IMR-90 (cell line): ENCODE measurements around the gene FBXO15. TPM values are rescaled to one million over a fixed set of nuclear protein-coding genes. Genes with fewer than 3 reads are reported as not detected.

ENCODE experiments used
- ATAC-seq: fragments of 200-7000 bp; cut with Tn5 transposase; 2 replicates; pipeline ENCODE4 v1.9.1; 2020; ENCODE audit warnings: low read depth, mild to moderate bottlenecking, moderate library complexity
- Bru-seq: library from RNA; stranded (reverse); fragments of 400-500 nt; gene quantifications from one replicate; lab custom pipeline; 2021; lab: Mats Ljungman, UMichigan
- BruChase-seq, 2 experiments: library from RNA; stranded (reverse); fragments of 400-500 nt; gene quantifications; one replicate each; lab custom pipeline; 2021; lab: Mats Ljungman, UMichigan
- BruUV-seq: library from RNA; stranded (reverse); fragments of 400-500 nt; replicated peaks from 2 replicates; lab custom pipeline; 2021; lab: Mats Ljungman, UMichigan
- CTCF ChIA-PET: fragments of 300-600 bp; formaldehyde crosslinking; extraction: SDS; loops from one replicate; lab custom pipeline; 2021; ENCODE audit warnings: antibody characterized with exemption; lab: Yijun Ruan, JAX
- POLR2A ChIA-PET: fragments of 300-600 bp; sonication (Branson Sonifier 250); formaldehyde crosslinking; loops from one replicate; lab custom pipeline; 2022; ENCODE audit warnings: antibody characterized with exemption; ENCODE audit not compliant: unreplicated experiment; lab: Charles Lee
- DNase-seq: peaks from one replicate; pipeline ENCODE4 v3.0.0; 2013
- H2AFZ ChIP-seq: replicated peaks from 2 replicates; pipeline ENCODE3; 2013; ENCODE audit warnings: low read length, mild to moderate bottlenecking; ENCODE audit not compliant: poor library complexity
- H2AK5ac ChIP-seq: 2 replicates; pipeline ENCODE4 v1.6.1; 2013; ENCODE audit warnings: low read depth, low read length, inconsistent platforms
- H2AK9ac ChIP-seq: replicated peaks from 2 replicates; pipeline ENCODE3; 2013; ENCODE audit warnings: mild to moderate bottlenecking, low read depth, low read length, moderate library complexity; ENCODE audit not compliant: poor library complexity
- H2BK120ac ChIP-seq: 2 replicates; pipeline ENCODE4 v1.6.1; 2013; ENCODE audit warnings: low read depth, low read length, inconsistent platforms
- H2BK15ac ChIP-seq: 3 replicates; pipeline ENCODE4 v1.6.1; 2013; ENCODE audit warnings: low read depth, low read length, inconsistent platforms
- H2BK20ac ChIP-seq: 2 replicates; pipeline ENCODE4 v1.6.1; 2013; ENCODE audit warnings: low read depth, mild to moderate bottlenecking, inconsistent platforms, low read length, moderate library complexity
- H2BK5ac ChIP-seq: 2 replicates; pipeline ENCODE4 v1.6.1; 2013; ENCODE audit warnings: mild to moderate bottlenecking, low read depth, low read length, inconsistent platforms; ENCODE audit not compliant: poor library complexity, severe bottlenecking
- H3K14ac ChIP-seq: replicated peaks from 2 replicates; pipeline ENCODE4 v1.6.1; 2013; ENCODE audit warnings: low read depth, low read length, inconsistent platforms
- H3K18ac ChIP-seq: 2 replicates; pipeline ENCODE4 v1.6.1; 2013; ENCODE audit warnings: low read depth, low read length, control low read depth
- H3K23ac ChIP-seq: 2 replicates; pipeline ENCODE4 v1.6.1; 2013; ENCODE audit warnings: low read depth, low read length, inconsistent platforms
- H3K27ac ChIP-seq: 2 replicates; pipeline ENCODE4 v1.5.1; 2013; ENCODE audit warnings: mild to moderate bottlenecking, control low read depth, low read length; ENCODE audit not compliant: insufficient read depth
- H3K27me3 ChIP-seq: 2 replicates; pipeline ENCODE4 v1.6.1; 2013; ENCODE audit warnings: low read length; ENCODE audit not compliant: control insufficient read depth, insufficient read depth
- H3K36me3 ChIP-seq: 2 replicates; pipeline ENCODE4 v1.6.1; 2013; ENCODE audit warnings: low read length, mixed read lengths; ENCODE audit not compliant: control insufficient read depth, insufficient read depth
- H3K4ac ChIP-seq: 2 replicates; pipeline ENCODE4 v1.6.1; 2013; ENCODE audit warnings: low read depth, low read length, inconsistent platforms
- H3K4me1 ChIP-seq: 2 replicates; pipeline ENCODE4 v1.6.1; 2013; ENCODE audit warnings: low read length, mixed read lengths; ENCODE audit not compliant: control insufficient read depth, insufficient read depth
- H3K4me2 ChIP-seq: 2 replicates; pipeline ENCODE4 v1.6.1; 2013; ENCODE audit warnings: low read depth, mild to moderate bottlenecking, control low read depth, low read length, moderate library complexity
- H3K4me3 ChIP-seq: 2 replicates; pipeline ENCODE4 v1.5.1; 2013; ENCODE audit warnings: low read depth, mild to moderate bottlenecking, control low read depth, low read length, moderate library complexity; ENCODE audit not compliant: insufficient read depth
- H3K56ac ChIP-seq: 2 replicates; pipeline ENCODE4 v1.6.1; 2013; ENCODE audit warnings: low read length, inconsistent platforms; ENCODE audit not compliant: insufficient read depth; ENCODE audit errors: extremely low read depth
- H3K79me1 ChIP-seq, 2 experiments: 2 replicates each; pipeline ENCODE4 v1.6.1; 2013; ENCODE audit warnings: low read length in 2 of 2, inconsistent platforms in 1 of 2, low read depth in 1 of 2
- H3K9ac ChIP-seq: 2 replicates; pipeline ENCODE4 v1.6.1; 2013; ENCODE audit warnings: low read depth, low read length, control low read depth
- H3K9me1 ChIP-seq: 2 replicates; pipeline ENCODE4 v1.6.1; 2013; ENCODE audit warnings: low read length, inconsistent platforms; ENCODE audit not compliant: insufficient read depth
- H3K9me3 ChIP-seq: 2 replicates; pipeline ENCODE4 v1.6.1; 2013; ENCODE audit warnings: low read length; ENCODE audit not compliant: control insufficient read depth, insufficient read depth
- H4K20me1 ChIP-seq: 2 replicates; pipeline ENCODE4 v1.6.1; 2013; ENCODE audit warnings: low read length, inconsistent platforms; ENCODE audit not compliant: insufficient read depth
- H4K5ac ChIP-seq: 2 replicates; pipeline ENCODE4 v1.6.1; 2013; ENCODE audit warnings: mild to moderate bottlenecking, low read depth, low read length, control low read depth
- H4K8ac ChIP-seq, 2 experiments: 2 replicates each; pipeline ENCODE4 v1.6.1; 2013; ENCODE audit warnings: low read depth in 2 of 2, low read length in 2 of 2, control low read depth in 1 of 2, inconsistent platforms in 1 of 2
- H4K91ac ChIP-seq: 2 replicates; pipeline ENCODE4 v1.6.1; 2013; ENCODE audit warnings: low read depth, low read length, inconsistent platforms; ENCODE audit not compliant: insufficient read depth
- BHLHE40 ChIP-seq: fragments of 150-350 bp; IDR thresholded peaks from 2 replicates; pipeline ENCODE4 v1.6.1; 2016; ENCODE audit warnings: mild to moderate bottlenecking, low read depth, low read length
- CEBPB ChIP-seq: IDR thresholded peaks from 2 replicates; pipeline ENCODE4 v1.6.1; 2012; ENCODE audit warnings: low read depth, low read length, improper control_type of control experiment
- CHD1 ChIP-seq: IDR thresholded peaks from 2 replicates; pipeline ENCODE4 v1.6.1; 2012; ENCODE audit warnings: low read depth, low read length, improper control_type of control experiment
- MAFK ChIP-seq: IDR thresholded peaks from 2 replicates; pipeline ENCODE4 v1.6.1; 2012; ENCODE audit warnings: low read depth, low read length, improper control_type of control experiment
- MAZ ChIP-seq: IDR thresholded peaks from 2 replicates; pipeline ENCODE4 v1.6.1; 2012; ENCODE audit warnings: low read depth, mild to moderate bottlenecking, low read length, improper control_type of control experiment, moderate library complexity, borderline replicate concordance
- MXI1 ChIP-seq: IDR thresholded peaks from 2 replicates; pipeline ENCODE4 v1.6.1; 2012; ENCODE audit warnings: low read depth, mild to moderate bottlenecking, low read length, moderate library complexity, borderline replicate concordance
- NFE2L2 ChIP-seq: fragments of 150-350 bp; IDR thresholded peaks from 2 replicates; pipeline ENCODE4 v1.6.1; 2016; ENCODE audit warnings: low read depth, mild to moderate bottlenecking, low read length
- POLR2A ChIP-seq: IDR thresholded peaks from 2 replicates; pipeline ENCODE4 v1.6.1; 2012; ENCODE audit warnings: mild to moderate bottlenecking, low read depth, low read length
- RAD21 ChIP-seq: IDR thresholded peaks from 2 replicates; pipeline ENCODE4 v1.6.1; 2012; ENCODE audit warnings: low read length, improper control_type of control experiment
- RCOR1 ChIP-seq: IDR thresholded peaks from 2 replicates; pipeline ENCODE4 v1.6.1; 2012; ENCODE audit warnings: mild to moderate bottlenecking, low read length, improper control_type of control experiment; ENCODE audit not compliant: insufficient replicate concordance
- RFX5 ChIP-seq: IDR thresholded peaks from 2 replicates; pipeline ENCODE4 v1.8.0; 2012; ENCODE audit warnings: low read depth, mild to moderate bottlenecking, low read length, moderate library complexity
- WGBS, 2 experiments: methylation state at CpG; one replicate each; pipeline versions ENCODE4 v1.1.5 to v1.1.7; 2013; ENCODE audit warnings: missing lambda C conversion rate in 2 of 2; ENCODE audit not compliant: insufficient read length in 1 of 2; ENCODE audit errors: extremely low coverage in 2 of 2; 5-methylcytosine and 5-hydroxymethylcytosine counted together
- dilution Hi-C: fragments of 300-500 bp; cut with HindIII; formaldehyde crosslinking; loops from one replicate; pipeline ENCODE4 v1.14.3; 2018; ENCODE audit warnings: low sequenced_read_pairs; ENCODE audit not compliant: unreplicated experiment
- in situ Hi-C: fragments of 300-500 bp; cut with MboI; formaldehyde crosslinking; loops from 3 replicates; pipeline ENCODE4 v1.14.3; 2019; ENCODE audit warnings: low sequenced_read_pairs, inconsistent platforms, mixed read lengths
- intact Hi-C: fragments of 100-400 bp; cut with micrococcal nuclease; formaldehyde crosslinking; loops from 2 replicates; pipeline ENCODE4 v1.10.0; 2022
- long read RNA-seq: library from polyadenylated mRNA; unstranded; transcript quantifications from one replicate; pipeline ENCODE4 v2.0.0, GENCODE V29; 2021; ENCODE audit not compliant: unreplicated experiment
- polyA plus RNA-seq, 3 experiments: library from polyadenylated mRNA; depleted of rRNA; stranded (reverse); fragments of >200 nt; gene quantifications; 2 replicates each; pipeline ENCODE4 v1.2.3, GENCODE V29; 2012; ENCODE audit warnings: low replicate concordance in 1 of 3
- total RNA-seq: library from RNA; depleted of rRNA; stranded (reverse); fragments of >200 nt; gene quantifications from 2 replicates; pipeline ENCODE4 v1.2.3, GENCODE V29; 2012; rRNA removed
- TF ChIP-seq, protein P1 (sequence below): conservative IDR thresholded peaks from 2 replicates; pipeline ENCODE4 v1.5.1; 2012; ENCODE audit warnings: mild to moderate bottlenecking, low read depth, low read length, improper control_type of control experiment
- TF ChIP-seq, protein P2 (sequence below): fragments of 150-350 bp; IDR thresholded peaks from 2 replicates; pipeline ENCODE4 v1.6.1; 2016; ENCODE audit warnings: low read depth, mild to moderate bottlenecking, low read length, moderate library complexity, borderline replicate concordance

Gene FBXO15
- total RNA-seq (0.90 and 1.1 TPM in 2 replicates), polyA plus RNA-seq (2012; rRNA removed) (1.5 and 2.0 TPM in 2 replicates), Bru-seq, nascent RNA (percentile 33 among the genes with signal in this experiment), BruChase-seq, experiment 1, labeled RNA remaining after a 6-hour chase (percentile 37 among the genes with signal in this experiment), BruChase-seq, experiment 2, labeled RNA remaining after a 2-hour chase (percentile 41 among the genes with signal in this experiment)
- 0.51 and 0.62 TPM in 2 replicates for polyA plus RNA-seq (2012; cell fraction: cytosol; rRNA removed)
- 0.67 and 6.4 TPM in 2 replicates for polyA plus RNA-seq (2012; cell fraction: nucleus; rRNA removed; ENCODE audit: low replicate concordance)
- long read RNA-seq, partial matches to known transcripts = 0 of 3 reads
- long read RNA-seq, other reads (novel, unspliced or antisense) = 1 of 3 reads

DNA sequence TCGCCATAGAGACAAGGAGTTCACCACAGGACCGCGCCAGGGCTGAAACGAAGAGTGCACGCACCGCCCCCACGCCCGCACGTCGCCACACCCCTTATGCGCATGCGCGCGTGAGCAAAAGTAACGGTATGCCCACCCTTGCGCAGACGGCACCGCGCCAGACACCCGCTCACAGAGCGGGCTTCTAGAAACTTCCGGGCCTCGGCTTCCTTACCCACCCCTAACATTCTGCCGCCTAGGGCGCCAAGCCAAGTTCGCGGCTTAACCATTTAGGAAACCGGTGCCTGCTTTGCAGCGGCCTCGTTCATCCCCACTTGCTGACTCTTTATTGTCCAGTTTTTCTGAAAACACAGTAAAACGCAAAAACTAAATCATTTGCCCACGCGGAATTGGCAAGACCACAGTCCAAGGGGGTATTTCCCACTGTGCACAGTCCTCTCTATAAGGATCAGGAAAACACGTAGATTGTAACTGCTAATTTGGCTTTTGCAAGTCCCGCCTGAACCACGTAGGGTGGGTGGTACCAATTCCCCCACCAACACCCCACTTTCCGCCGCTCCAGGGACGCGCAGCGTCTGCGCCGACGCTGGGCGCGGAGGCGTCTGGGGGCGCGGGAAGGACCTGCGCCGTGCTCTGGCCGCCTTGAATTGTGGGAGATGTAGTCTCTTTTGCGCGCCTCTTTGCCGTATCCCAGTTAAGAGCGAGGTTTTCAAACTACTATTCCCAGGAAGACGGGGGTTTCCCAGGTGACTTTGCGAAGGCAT lies at the start of gene FBXO15, which contains the start of gene TIMM21:
FBXO15 (minus strand) TSS at position 56 of the 764 bp plus-strand sequence; CDS start at position 7, 49 bp downstream.
TIMM21 (plus strand) TSS at position 745 of the 764 bp plus-strand sequence. CDS start 286 bp downstream, outside the sequence.
- in situ Hi-C loops = no loop called here
- H3K4ac ChIP-seq = peak within 1 kb of the TSS; percentile 98
- BruUV-seq = no TSS peak
- TF ChIP-seq MXI1 (peak; percentile 74; the same call in 1 of the 2 replicates), MAFK (no peak), RCOR1 (no peak), BHLHE40 (peak; percentile 44; the same call in 1 of the 2 replicates), NFE2L2 (no peak), MAZ (peak; percentile 79; the same call in 1 of the 2 replicates), RAD21 (no peak), RFX5 (no peak), CHD1 (no peak), POLR2A (peak; percentile 5; the same call in 1 of the 2 replicates), CEBPB (peak; percentile 36; the same call in 1 of the 2 replicates)
- TF ChIP-seq, protein P1, sequence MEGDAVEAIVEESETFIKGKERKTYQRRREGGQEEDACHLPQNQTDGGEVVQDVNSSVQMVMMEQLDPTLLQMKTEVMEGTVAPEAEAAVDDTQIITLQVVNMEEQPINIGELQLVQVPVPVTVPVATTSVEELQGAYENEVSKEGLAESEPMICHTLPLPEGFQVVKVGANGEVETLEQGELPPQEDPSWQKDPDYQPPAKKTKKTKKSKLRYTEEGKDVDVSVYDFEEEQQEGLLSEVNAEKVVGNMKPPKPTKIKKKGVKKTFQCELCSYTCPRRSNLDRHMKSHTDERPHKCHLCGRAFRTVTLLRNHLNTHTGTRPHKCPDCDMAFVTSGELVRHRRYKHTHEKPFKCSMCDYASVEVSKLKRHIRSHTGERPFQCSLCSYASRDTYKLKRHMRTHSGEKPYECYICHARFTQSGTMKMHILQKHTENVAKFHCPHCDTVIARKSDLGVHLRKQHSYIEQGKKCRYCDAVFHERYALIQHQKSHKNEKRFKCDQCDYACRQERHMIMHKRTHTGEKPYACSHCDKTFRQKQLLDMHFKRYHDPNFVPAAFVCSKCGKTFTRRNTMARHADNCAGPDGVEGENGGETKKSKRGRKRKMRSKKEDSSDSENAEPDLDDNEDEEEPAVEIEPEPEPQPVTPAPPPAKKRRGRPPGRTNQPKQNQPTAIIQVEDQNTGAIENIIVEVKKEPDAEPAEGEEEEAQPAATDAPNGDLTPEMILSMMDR = 0 out of 2 replicates have a peak, but pooled peaks have one; percentile 0
- TF ChIP-seq, protein P2, sequence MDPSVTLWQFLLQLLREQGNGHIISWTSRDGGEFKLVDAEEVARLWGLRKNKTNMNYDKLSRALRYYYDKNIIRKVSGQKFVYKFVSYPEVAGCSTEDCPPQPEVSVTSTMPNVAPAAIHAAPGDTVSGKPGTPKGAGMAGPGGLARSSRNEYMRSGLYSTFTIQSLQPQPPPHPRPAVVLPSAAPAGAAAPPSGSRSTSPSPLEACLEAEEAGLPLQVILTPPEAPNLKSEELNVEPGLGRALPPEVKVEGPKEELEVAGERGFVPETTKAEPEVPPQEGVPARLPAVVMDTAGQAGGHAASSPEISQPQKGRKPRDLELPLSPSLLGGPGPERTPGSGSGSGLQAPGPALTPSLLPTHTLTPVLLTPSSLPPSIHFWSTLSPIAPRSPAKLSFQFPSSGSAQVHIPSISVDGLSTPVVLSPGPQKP = no peak

More for the DNA sequence above, at the start of gene FBXO15, which contains the start of gene TIMM21:
- peaks cover 8% of the 10 kb centered on the region for H3K4me1 ChIP-seq
- H2BK20ac ChIP-seq = peak within 1 kb of the TSS; percentile 97
- H2AK5ac ChIP-seq = peak within 1 kb of the TSS; percentile 92
- H3K9me3 ChIP-seq = no peaks in the 10 kb centered on the region
- H3K14ac ChIP-seq = peak within 1 kb of the TSS; percentile 98
- intact Hi-C loops = loop anchor here (1.0 to 10.0 kb wide), 2 partner anchors 42 to 463 kb away; no protein-coding TSS in a partner anchor
- WGBS, 2 experiments = 0% methylated on average over 27 of the region's 58 CpGs; no CpG with 5 or more reads in 1 of the 2 experiments
- dilution Hi-C loops = no loop called here
- H4K5ac ChIP-seq = peak within 1 kb of the TSS; percentile 96
- peaks cover 7% of the 10 kb centered on the region for H3K9me1 ChIP-seq
- peak within 1 kb of the TSS; percentile 79 to 99 for H4K8ac ChIP-seq
- peaks cover 12 to 36% of the 10 kb centered on the region in 2 experiments; a peak in 3 of 4 replicates for H3K79me1 ChIP-seq
- peak within 1 kb of the TSS; percentile 95 for H2AFZ ChIP-seq
- peak; percentile 91 for ATAC-seq
- peak; percentile 96 for DNase-seq
- POLR2A ChIA-PET = no interaction called here
- CTCF ChIA-PET = no interaction called here
- H3K27ac ChIP-seq = peak within 1 kb of the TSS; percentile 99
- H2BK5ac ChIP-seq = peak within 1 kb of the TSS; percentile 99
- peak within 1 kb of the TSS; percentile 92; the same call in 2 of the 3 replicates for H2BK15ac ChIP-seq
- no peaks in the 10 kb centered on the region; the same call in 1 of the 2 replicates for H3K36me3 ChIP-seq
- H3K56ac ChIP-seq = peak within 1 kb of the TSS; percentile 100
- no peaks in the 10 kb centered on the region for H4K20me1 ChIP-seq
- peak within 1 kb of the TSS; percentile 98 for H4K91ac ChIP-seq
- H2BK120ac ChIP-seq = peak within 1 kb of the TSS; percentile 97
- H3K23ac ChIP-seq = peak within 1 kb of the TSS; percentile 96
- H3K4me3 ChIP-seq = peak within 1 kb of the TSS; percentile 91
- H2AK9ac ChIP-seq = peak within 1 kb of the TSS; percentile 94
- peak within 1 kb of the TSS; percentile 94 for H3K18ac ChIP-seq
- no peaks in the 10 kb centered on the region for H3K27me3 ChIP-seq
- H3K9ac ChIP-seq = peak within 1 kb of the TSS; percentile 90
- H3K4me2 ChIP-seq = peak within 1 kb of the TSS; percentile 94
